ENCODE data around the gene FBXO45.

- TF ChIP-seq, protein P1, sequence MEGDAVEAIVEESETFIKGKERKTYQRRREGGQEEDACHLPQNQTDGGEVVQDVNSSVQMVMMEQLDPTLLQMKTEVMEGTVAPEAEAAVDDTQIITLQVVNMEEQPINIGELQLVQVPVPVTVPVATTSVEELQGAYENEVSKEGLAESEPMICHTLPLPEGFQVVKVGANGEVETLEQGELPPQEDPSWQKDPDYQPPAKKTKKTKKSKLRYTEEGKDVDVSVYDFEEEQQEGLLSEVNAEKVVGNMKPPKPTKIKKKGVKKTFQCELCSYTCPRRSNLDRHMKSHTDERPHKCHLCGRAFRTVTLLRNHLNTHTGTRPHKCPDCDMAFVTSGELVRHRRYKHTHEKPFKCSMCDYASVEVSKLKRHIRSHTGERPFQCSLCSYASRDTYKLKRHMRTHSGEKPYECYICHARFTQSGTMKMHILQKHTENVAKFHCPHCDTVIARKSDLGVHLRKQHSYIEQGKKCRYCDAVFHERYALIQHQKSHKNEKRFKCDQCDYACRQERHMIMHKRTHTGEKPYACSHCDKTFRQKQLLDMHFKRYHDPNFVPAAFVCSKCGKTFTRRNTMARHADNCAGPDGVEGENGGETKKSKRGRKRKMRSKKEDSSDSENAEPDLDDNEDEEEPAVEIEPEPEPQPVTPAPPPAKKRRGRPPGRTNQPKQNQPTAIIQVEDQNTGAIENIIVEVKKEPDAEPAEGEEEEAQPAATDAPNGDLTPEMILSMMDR (IDR thresholded peaks at IDR 0.05 in 2 of 3, conservative IDR thresholded peaks at IDR 0.05 in 1 of 3; ENCODE audit: borderline replicate concordance in 1 of 3, insufficient read depth in 1 of 3, low read depth in 2 of 3, low read length in 2 of 3): no peak
- TF ChIP-seq JUND (IDR thresholded peaks at IDR 0.05): no peak
- TF ChIP-seq EGR1 (IDR thresholded peaks at IDR 0.05; ENCODE audit: low read depth): no peak
- TF ChIP-seq ZFX (IDR thresholded peaks at IDR 0.05): no peak
These were observed 56.9 kb downstream of the FBXO45 start for GRCh38 chr3:196625331-196625730.

Data from HCT116 (cell line).